SK-N-SH (cell line): ENCODE measurements around the gene DNAJC1. TPM values are rescaled to one million over a fixed set of nuclear protein-coding genes. Genes with fewer than 3 reads are reported as not detected.

Experiments used
- CTCF ChIA-PET: fragments of 300-600, 350-600 bp; formaldehyde crosslinking; extraction: SDS; loops from one replicate; lab custom pipeline; 2021; lab: Yijun Ruan, JAX
- POLR2A ChIA-PET: fragments of 350-600 bp; sonication (Branson Sonifier 250); formaldehyde crosslinking; extraction: SDS; loops from one replicate; lab custom pipeline; 2020; ENCODE audit warnings: antibody characterized with exemption, inconsistent platforms; lab: Yijun Ruan, JAX
- DNase-seq: peaks from one replicate; pipeline ENCODE4 v3.0.0; 2012
- H2AFZ ChIP-seq: fragments of 200-600 bp; sonication (generic); 2 replicates; pipeline ENCODE4 v1.8.1; 2016; ENCODE audit warnings: antibody characterized with exemption, mild to moderate bottlenecking, low read depth
- H3F3A ChIP-seq: fragments of 200-600 bp; sonication (generic); replicated peaks from 2 replicates; pipeline ENCODE3; 2016; ENCODE audit warnings: antibody characterized with exemption, mild to moderate bottlenecking; ENCODE audit not compliant: insufficient read depth
- H3K27ac ChIP-seq, 2 experiments: fragments of 200-500 bp in 1 of 2; fragments of 200-600 bp in 1 of 2; sonication (Bioruptor generic) in 1 of 2; sonication (generic), shearing (Covaris generic) in 1 of 2; 2 replicates each; pipeline versions ENCODE4 v1.5.1 to v1.6.1; 2014 to 2016; ENCODE audit warnings: low read depth in 2 of 2, inconsistent platforms in 1 of 2, low read length in 1 of 2, mild to moderate bottlenecking in 1 of 2, mixed read lengths in 1 of 2
- H3K27me3 ChIP-seq: fragments of 200-600 bp; sonication (generic), shearing (Covaris generic); 2 replicates; pipeline ENCODE4 v1.6.1; 2016; ENCODE audit warnings: mixed run types; ENCODE audit not compliant: insufficient read depth
- H3K36me3 ChIP-seq, 2 experiments: fragments of 200-500 bp in 1 of 2; fragments of 200-600 bp in 1 of 2; sonication (Bioruptor generic) in 1 of 2; sonication (generic) in 1 of 2; replicated peaks in 1 of 2; 2 replicates each; pipeline versions ENCODE3 to v1.5.1; 2014 to 2016; ENCODE audit warnings: low read length in 1 of 2, mild to moderate bottlenecking in 1 of 2; ENCODE audit not compliant: insufficient read depth in 2 of 2, control insufficient read depth in 1 of 2
- H3K4me1 ChIP-seq, 2 experiments: fragments of 200-500 bp in 1 of 2; fragments of 200-600 bp in 1 of 2; sonication (Bioruptor generic) in 1 of 2; sonication (generic), shearing (Covaris generic) in 1 of 2; 2 replicates each; pipeline versions ENCODE4 v1.5.1 to v1.6.1; 2014 to 2016; ENCODE audit warnings: low read depth in 1 of 2, low read length in 1 of 2, mixed run types in 1 of 2; ENCODE audit not compliant: insufficient read depth in 2 of 2, control insufficient read depth in 1 of 2
- H3K4me2 ChIP-seq: fragments of 200-600 bp; sonication (generic), shearing (Covaris generic); 2 replicates; pipeline ENCODE4 v1.6.1; 2017; ENCODE audit warnings: mixed run types
- H3K4me3 ChIP-seq, 2 experiments: fragments of 200-500 bp in 1 of 2; fragments of 200-600 bp in 1 of 2; sonication (Bioruptor generic) in 1 of 2; sonication (generic), shearing (Covaris generic) in 1 of 2; 2 replicates each; pipeline versions ENCODE4 v1.5.1 to v1.8.1; 2014 to 2016; ENCODE audit warnings: low read depth in 2 of 2, inconsistent platforms in 1 of 2, low read length in 1 of 2, mild to moderate bottlenecking in 1 of 2, mixed read lengths in 1 of 2, moderate library complexity in 1 of 2
- H3K79me2 ChIP-seq: fragments of 200-600 bp; sonication (generic); 2 replicates; pipeline ENCODE4 v1.8.1; 2017; ENCODE audit warnings: mild to moderate bottlenecking; ENCODE audit not compliant: insufficient read depth
- H3K9ac ChIP-seq: fragments of 200-600 bp; sonication (generic); 2 replicates; pipeline ENCODE4 v1.6.1; 2017; ENCODE audit warnings: mixed run types
- H3K9me2 ChIP-seq: fragments of 200-600 bp; sonication (generic); 2 replicates; pipeline ENCODE4 v1.6.1; 2017; ENCODE audit warnings: mixed run types
- H3K9me3 ChIP-seq: fragments of 200-600 bp; sonication (generic); 2 replicates; pipeline ENCODE4 v1.6.1; 2017; ENCODE audit warnings: mixed run types, mild to moderate bottlenecking, moderate library complexity
- H4K20me1 ChIP-seq: fragments of 200-600 bp; sonication (generic); 2 replicates; pipeline ENCODE4 v1.6.1; 2017; ENCODE audit warnings: mild to moderate bottlenecking, mixed run types; ENCODE audit not compliant: insufficient read depth
- CHD2 ChIP-seq: fragments of 150-350 bp; IDR thresholded peaks from 2 replicates; pipeline ENCODE4 v1.6.1; 2018; ENCODE audit warnings: low read length; ENCODE audit not compliant: partially characterized antibody
- ELF1 ChIP-seq: IDR thresholded peaks from 2 replicates; pipeline ENCODE4 v1.4.0; 2012
- EP300 ChIP-seq, 2 experiments: IDR thresholded peaks; 2 replicates each; pipeline versions ENCODE4 v1.4.0 to v1.6.1; 2012; ENCODE audit warnings: borderline replicate concordance in 1 of 2, low read depth in 1 of 2, low read length in 1 of 2
- FOXM1 ChIP-seq: IDR thresholded peaks from 2 replicates; pipeline ENCODE4 v1.4.0; 2012; ENCODE audit warnings: low read depth, mild to moderate bottlenecking
- GABPA ChIP-seq: IDR thresholded peaks from 2 replicates; pipeline ENCODE4 v1.4.0; 2012; ENCODE audit warnings: low read depth, mild to moderate bottlenecking
- MXI1 ChIP-seq: IDR thresholded peaks from 2 replicates; pipeline ENCODE4 v1.6.1; 2012; ENCODE audit warnings: mild to moderate bottlenecking, low read depth, low read length, improper control_type of control experiment
- NRF1 ChIP-seq: IDR thresholded peaks from 2 replicates; pipeline ENCODE4 v1.6.1; 2012; ENCODE audit warnings: low read depth, mild to moderate bottlenecking, low read length
- POLR2AphosphoS5 ChIP-seq: IDR thresholded peaks from 2 replicates; pipeline ENCODE4 v1.6.1; 2012; ENCODE audit warnings: low read depth, low read length
- RAD21 ChIP-seq: IDR thresholded peaks from 2 replicates; pipeline ENCODE4 v1.6.1; 2012; ENCODE audit warnings: mild to moderate bottlenecking, low read length
- RCOR1 ChIP-seq: fragments of 150-350 bp; IDR thresholded peaks from 2 replicates; pipeline ENCODE4 v1.6.1; 2017; ENCODE audit warnings: antibody characterized with exemption, low read length
- RFX5 ChIP-seq: IDR thresholded peaks from 2 replicates; pipeline ENCODE4 v1.6.1; 2012; ENCODE audit warnings: mild to moderate bottlenecking, improper control_type of control experiment, low read length
- SIN3A ChIP-seq: IDR thresholded peaks from 2 replicates; pipeline ENCODE4 v1.6.1; 2012; ENCODE audit warnings: low read depth, mild to moderate bottlenecking, low read length, moderate library complexity, borderline replicate concordance
- TAF1 ChIP-seq: IDR thresholded peaks from 2 replicates; pipeline ENCODE4 v1.6.1; 2012; ENCODE audit warnings: low read depth, mild to moderate bottlenecking, low read length, moderate library complexity, borderline replicate concordance
- WGBS: methylation state at CpG from one replicate; pipeline ENCODE4 v1.1.6; 2017; ENCODE audit warnings: low lambda C conversion rate; 5-methylcytosine and 5-hydroxymethylcytosine counted together
- polyA plus RNA-seq, 3 experiments: library from polyadenylated mRNA; depleted of rRNA; stranded (reverse); fragments of >200 nt; gene quantifications; 2 replicates each; pipeline ENCODE4 v1.2.3, GENCODE V29; 2012
- TF ChIP-seq, protein P1 (sequence below): IDR thresholded peaks from 2 replicates; pipeline ENCODE4 v1.6.1; 2012; ENCODE audit warnings: mild to moderate bottlenecking, low read depth, low read length, moderate library complexity
- TF ChIP-seq, protein P2 (sequence below): fragments of 150-350 bp; IDR thresholded peaks from 2 replicates; pipeline ENCODE4 v1.6.1; 2016; ENCODE audit warnings: mild to moderate bottlenecking, low read depth, low read length
- TF ChIP-seq, protein P3 (sequence below): IDR thresholded peaks from 2 replicates; pipeline ENCODE4 v1.4.0; 2012; ENCODE audit warnings: low read depth
- TF ChIP-seq, protein P4 (sequence below): IDR thresholded peaks from 2 replicates; pipeline ENCODE4; 2012

DNAJC1 gene, protein sequence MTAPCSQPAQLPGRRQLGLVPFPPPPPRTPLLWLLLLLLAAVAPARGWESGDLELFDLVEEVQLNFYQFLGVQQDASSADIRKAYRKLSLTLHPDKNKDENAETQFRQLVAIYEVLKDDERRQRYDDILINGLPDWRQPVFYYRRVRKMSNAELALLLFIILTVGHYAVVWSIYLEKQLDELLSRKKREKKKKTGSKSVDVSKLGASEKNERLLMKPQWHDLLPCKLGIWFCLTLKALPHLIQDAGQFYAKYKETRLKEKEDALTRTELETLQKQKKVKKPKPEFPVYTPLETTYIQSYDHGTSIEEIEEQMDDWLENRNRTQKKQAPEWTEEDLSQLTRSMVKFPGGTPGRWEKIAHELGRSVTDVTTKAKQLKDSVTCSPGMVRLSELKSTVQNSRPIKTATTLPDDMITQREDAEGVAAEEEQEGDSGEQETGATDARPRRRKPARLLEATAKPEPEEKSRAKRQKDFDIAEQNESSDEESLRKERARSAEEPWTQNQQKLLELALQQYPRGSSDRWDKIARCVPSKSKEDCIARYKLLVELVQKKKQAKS
- 8.0 and 9.3 TPM in 2 replicates for polyA plus RNA-seq (2012; rRNA removed)
- polyA plus RNA-seq (2012; cell fraction: cytosol; rRNA removed) = 9.1 and 10.4 TPM in 2 replicates
- polyA plus RNA-seq (2012; cell fraction: nucleus; rRNA removed) = 5.1 and 9.5 TPM in 2 replicates

DNA sequence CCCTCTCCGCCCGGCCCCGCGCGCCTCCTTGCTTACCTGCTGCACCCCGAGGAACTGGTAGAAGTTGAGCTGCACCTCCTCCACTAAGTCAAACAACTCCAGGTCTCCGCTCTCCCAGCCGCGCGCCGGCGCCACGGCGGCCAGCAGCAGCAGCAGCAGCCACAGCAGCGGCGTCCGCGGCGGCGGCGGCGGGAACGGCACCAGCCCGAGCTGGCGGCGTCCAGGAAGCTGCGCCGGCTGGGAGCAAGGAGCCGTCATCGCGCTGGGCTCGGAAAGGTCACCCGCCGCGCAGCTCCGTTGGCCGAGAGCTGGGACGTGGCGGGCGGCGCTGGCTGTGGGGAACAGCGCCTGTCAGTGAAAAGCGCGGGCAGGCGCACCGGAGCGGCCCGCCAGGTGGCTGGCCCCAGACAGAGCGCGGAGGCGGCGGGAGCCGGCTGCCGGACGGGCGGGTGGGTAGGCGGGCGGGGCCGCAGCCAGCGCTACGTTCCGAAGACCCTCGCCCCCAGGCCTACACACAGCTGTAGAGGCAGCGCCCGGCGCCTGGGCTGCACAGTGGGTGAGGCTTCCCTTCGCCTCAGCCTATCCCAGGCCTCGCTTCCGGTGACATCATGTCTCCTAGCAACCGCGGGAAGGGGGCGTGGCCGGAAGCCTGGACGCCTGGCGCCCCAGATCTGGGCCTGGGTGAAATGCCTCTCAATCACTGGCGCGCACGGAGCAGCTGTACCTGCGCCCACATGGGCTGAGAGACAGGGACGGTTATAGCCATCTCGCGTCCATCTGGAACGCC is at the start of gene DNAJC1:
TSS of gene DNAJC1 (minus strand) at position 554 of the 787 bp plus-strand sequence. CDS start at position 258, 296 bp downstream.
- Histone ChIP-seq H3K27me3 (no peaks in the 10 kb centered on the region), H3K79me2 (peaks cover 36% of the 10 kb centered on the region), H4K20me1 (no peaks in the 10 kb centered on the region), H3K9ac (peak within 1 kb of the TSS; percentile 76), H3K4me1 (peaks cover 0 to 9% of the 10 kb centered on the region in 2 experiments; a peak in 2 of 4 replicates), H3K9me2 (no peaks in the 10 kb centered on the region), H2AFZ (peak within 1 kb of the TSS; percentile 99), H3F3A (peaks cover 5% of the 10 kb centered on the region), H3K9me3 (peaks cover 7% of the 10 kb centered on the region; the same call in 1 of the 2 replicates), H3K4me3 (peak within 1 kb of the TSS; percentile 87 to 94), H3K27ac (peak within 1 kb of the TSS; percentile 74 to 91), H3K36me3 (no peaks in the 10 kb centered on the region)
- CTCF ChIA-PET = interaction anchor here (0.6 to 3.0 kb wide), 11 partner anchors 10 to 1528 kb away, joined by 3 to 22 read pairs (median 4); partner anchors contain the start of gene COMMD3
- peak; percentile 95 for DNase-seq
- POLR2A ChIA-PET = interaction anchor here (1.5 to 2.1 kb wide), 3 partner anchors 226 to 507 kb away, joined by 3 to 12 read pairs (median 7); partner anchors contain the start of gene COMMD3
- TF ChIP-seq, protein P1, sequence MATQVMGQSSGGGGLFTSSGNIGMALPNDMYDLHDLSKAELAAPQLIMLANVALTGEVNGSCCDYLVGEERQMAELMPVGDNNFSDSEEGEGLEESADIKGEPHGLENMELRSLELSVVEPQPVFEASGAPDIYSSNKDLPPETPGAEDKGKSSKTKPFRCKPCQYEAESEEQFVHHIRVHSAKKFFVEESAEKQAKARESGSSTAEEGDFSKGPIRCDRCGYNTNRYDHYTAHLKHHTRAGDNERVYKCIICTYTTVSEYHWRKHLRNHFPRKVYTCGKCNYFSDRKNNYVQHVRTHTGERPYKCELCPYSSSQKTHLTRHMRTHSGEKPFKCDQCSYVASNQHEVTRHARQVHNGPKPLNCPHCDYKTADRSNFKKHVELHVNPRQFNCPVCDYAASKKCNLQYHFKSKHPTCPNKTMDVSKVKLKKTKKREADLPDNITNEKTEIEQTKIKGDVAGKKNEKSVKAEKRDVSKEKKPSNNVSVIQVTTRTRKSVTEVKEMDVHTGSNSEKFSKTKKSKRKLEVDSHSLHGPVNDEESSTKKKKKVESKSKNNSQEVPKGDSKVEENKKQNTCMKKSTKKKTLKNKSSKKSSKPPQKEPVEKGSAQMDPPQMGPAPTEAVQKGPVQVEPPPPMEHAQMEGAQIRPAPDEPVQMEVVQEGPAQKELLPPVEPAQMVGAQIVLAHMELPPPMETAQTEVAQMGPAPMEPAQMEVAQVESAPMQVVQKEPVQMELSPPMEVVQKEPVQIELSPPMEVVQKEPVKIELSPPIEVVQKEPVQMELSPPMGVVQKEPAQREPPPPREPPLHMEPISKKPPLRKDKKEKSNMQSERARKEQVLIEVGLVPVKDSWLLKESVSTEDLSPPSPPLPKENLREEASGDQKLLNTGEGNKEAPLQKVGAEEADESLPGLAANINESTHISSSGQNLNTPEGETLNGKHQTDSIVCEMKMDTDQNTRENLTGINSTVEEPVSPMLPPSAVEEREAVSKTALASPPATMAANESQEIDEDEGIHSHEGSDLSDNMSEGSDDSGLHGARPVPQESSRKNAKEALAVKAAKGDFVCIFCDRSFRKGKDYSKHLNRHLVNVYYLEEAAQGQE = peak; percentile 7; the same call in 1 of the 2 replicates
- TF ChIP-seq RCOR1 = no peak
- TF ChIP-seq, protein P2, sequence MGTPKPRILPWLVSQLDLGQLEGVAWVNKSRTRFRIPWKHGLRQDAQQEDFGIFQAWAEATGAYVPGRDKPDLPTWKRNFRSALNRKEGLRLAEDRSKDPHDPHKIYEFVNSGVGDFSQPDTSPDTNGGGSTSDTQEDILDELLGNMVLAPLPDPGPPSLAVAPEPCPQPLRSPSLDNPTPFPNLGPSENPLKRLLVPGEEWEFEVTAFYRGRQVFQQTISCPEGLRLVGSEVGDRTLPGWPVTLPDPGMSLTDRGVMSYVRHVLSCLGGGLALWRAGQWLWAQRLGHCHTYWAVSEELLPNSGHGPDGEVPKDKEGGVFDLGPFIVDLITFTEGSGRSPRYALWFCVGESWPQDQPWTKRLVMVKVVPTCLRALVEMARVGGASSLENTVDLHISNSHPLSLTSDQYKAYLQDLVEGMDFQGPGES = no peak
- TF ChIP-seq RFX5 = peak; percentile 97
- 0 out of 2 replicates have a peak, but pooled peaks have one; percentile 1 for TF ChIP-seq RAD21
- TF ChIP-seq EP300 (IDR thresholded peaks at IDR 0.05; ENCODE audit: borderline replicate concordance in 1 of 2, low read depth in 1 of 2, low read length in 1 of 2) = no peak
- TF ChIP-seq NRF1 = peak; percentile 38; the same call in 1 of the 2 replicates
- TF ChIP-seq POLR2AphosphoS5 = peak; percentile 61
- TF ChIP-seq CHD2 = peak; percentile 45
- no peak for TF ChIP-seq FOXM1
- peak; percentile 18; the same call in 1 of the 2 replicates for TF ChIP-seq SIN3A
- peak; percentile 97 for TF ChIP-seq MXI1
- peak; percentile 51; the same call in 1 of the 2 replicates for TF ChIP-seq GABPA
- TF ChIP-seq, protein P3, sequence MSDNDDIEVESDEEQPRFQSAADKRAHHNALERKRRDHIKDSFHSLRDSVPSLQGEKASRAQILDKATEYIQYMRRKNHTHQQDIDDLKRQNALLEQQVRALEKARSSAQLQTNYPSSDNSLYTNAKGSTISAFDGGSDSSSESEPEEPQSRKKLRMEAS = no peak; the same call in 1 of the 2 replicates
- peak; percentile 46 for TF ChIP-seq TAF1
- peak; percentile 60 for TF ChIP-seq ELF1
- TF ChIP-seq, protein P4, sequence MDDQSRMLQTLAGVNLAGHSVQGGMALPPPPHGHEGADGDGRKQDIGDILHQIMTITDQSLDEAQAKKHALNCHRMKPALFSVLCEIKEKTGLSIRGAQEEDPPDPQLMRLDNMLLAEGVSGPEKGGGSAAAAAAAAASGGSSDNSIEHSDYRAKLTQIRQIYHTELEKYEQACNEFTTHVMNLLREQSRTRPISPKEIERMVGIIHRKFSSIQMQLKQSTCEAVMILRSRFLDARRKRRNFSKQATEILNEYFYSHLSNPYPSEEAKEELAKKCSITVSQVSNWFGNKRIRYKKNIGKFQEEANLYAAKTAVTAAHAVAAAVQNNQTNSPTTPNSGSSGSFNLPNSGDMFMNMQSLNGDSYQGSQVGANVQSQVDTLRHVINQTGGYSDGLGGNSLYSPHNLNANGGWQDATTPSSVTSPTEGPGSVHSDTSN = peak; percentile 61
- TF ChIP-seq, all 33 proteins: peak for 12
- peak within 1 kb of the TSS; percentile 98 for H3K4me2 ChIP-seq
- 2% methylated on average over 29 of the region's 83 CpGs for WGBS
